C4-2B (cell line): Measurements from ENCODE around the gene STRN3.

ENCODE experiments used
- CTCF ChIP-seq: fragments of 450-650 bp; conservative IDR thresholded peaks from 2 replicates; pipeline ENCODE4 v1.5.1; 2017; ENCODE audit warnings: mild to moderate bottlenecking
- ZFX ChIP-seq: fragments of 450-650 bp; IDR thresholded peaks from 2 replicates; pipeline ENCODE4 v1.6.1; 2017

DNA sequence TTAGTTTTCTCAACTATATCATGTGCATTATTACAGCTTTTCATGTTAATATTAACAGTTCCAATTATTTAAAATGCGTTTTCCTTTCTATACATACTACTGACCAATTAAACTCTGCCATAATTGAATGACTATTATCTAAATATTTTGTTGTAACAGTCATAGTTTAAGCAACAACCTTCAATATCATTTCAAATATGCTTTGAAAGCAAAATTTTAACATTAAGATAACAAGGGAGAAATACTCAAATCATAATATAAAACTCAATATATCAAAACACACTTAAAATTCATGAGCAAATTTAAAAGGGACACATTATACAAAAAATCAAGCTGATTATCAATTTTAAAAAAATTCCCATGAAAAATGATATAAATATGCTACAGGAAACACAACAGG, 111.4 kb downstream of the STRN3 start:
- TF ChIP-seq CTCF: no peak
- TF ChIP-seq ZFX: no peak
